HepG2 (cell line): ENCODE data around the gene DIAPH1. TPM values are rescaled to one million over a fixed set of nuclear protein-coding genes. Genes with fewer than 3 reads are reported as not detected.

ENCODE experiments used
- AKAP8 ChIP-seq: sonication (generic); formaldehyde crosslinking; IDR thresholded peaks from 2 replicates; pipeline ENCODE4 v1.5.1; 2020; ENCODE audit warnings: mild to moderate bottlenecking, missing genetic modification reagents
- ASH2L ChIP-seq: fragments of 300-600, 200-600 bp; sonication (generic); IDR thresholded peaks from 2 replicates; pipeline ENCODE4 v1.7.0; 2017; ENCODE audit warnings: low read depth, mild to moderate bottlenecking, moderate library complexity, mixed read lengths, low read length; ENCODE audit not compliant: insufficient read length
- ATF2 ChIP-seq: sonication (generic); formaldehyde crosslinking; IDR thresholded peaks from 2 replicates; pipeline ENCODE4 v1.4.0; 2020; ENCODE audit warnings: missing genetic modification reagents
- CBFB ChIP-seq: sonication (generic); formaldehyde crosslinking; IDR thresholded peaks from 2 replicates; pipeline ENCODE4 v1.4.0; 2020; ENCODE audit warnings: missing genetic modification reagents
- FOXM1 ChIP-seq: sonication (generic); formaldehyde crosslinking; IDR thresholded peaks from 2 replicates; pipeline ENCODE4 v1.5.0; 2020; ENCODE audit warnings: missing genetic modification reagents
- HNF1A ChIP-seq, 2 experiments: sonication (generic) in 1 of 2; formaldehyde crosslinking in 1 of 2; IDR thresholded peaks; 2 replicates each; pipeline versions ENCODE4 v1.4.0 to v1.6.1; 2016 to 2020; ENCODE audit warnings: borderline replicate concordance in 1 of 2, low read depth in 1 of 2, mild to moderate bottlenecking in 1 of 2, missing genetic modification reagents in 1 of 2
- MAFK ChIP-seq, 2 experiments: IDR thresholded peaks in 1 of 2; conservative IDR thresholded peaks in 1 of 2; 2 replicates each; pipeline ENCODE4 v1.6.1; 2011; ENCODE audit warnings: improper control_type of control experiment in 2 of 2, low read length in 2 of 2
- MTA1 ChIP-seq: sonication (generic); formaldehyde crosslinking; IDR thresholded peaks from 2 replicates; pipeline ENCODE4 v1.4.0; 2020; ENCODE audit warnings: missing genetic modification reagents, mild to moderate bottlenecking, borderline replicate concordance
- MXI1 ChIP-seq: IDR thresholded peaks from 3 replicates; pipeline ENCODE4 v1.6.1; 2012; ENCODE audit warnings: low read depth, low read length, inconsistent platforms, borderline replicate concordance
- ZFP36L2 ChIP-seq: sonication (generic); formaldehyde crosslinking; IDR thresholded peaks from 2 replicates; pipeline ENCODE4 v1.4.0; 2020; ENCODE audit warnings: missing genetic modification reagents
- ZFP91 ChIP-seq: sonication (generic); formaldehyde crosslinking; IDR thresholded peaks from 2 replicates; pipeline ENCODE4 v1.9.0; 2022; ENCODE audit warnings: missing genetic modification reagents, mild to moderate bottlenecking, borderline replicate concordance
- ZNF354B ChIP-seq: sonication (generic); formaldehyde crosslinking; IDR thresholded peaks from 2 replicates; pipeline ENCODE4 v1.8.0; 2022; ENCODE audit warnings: mild to moderate bottlenecking, missing genetic modification reagents
- ZNF383 ChIP-seq: sonication (generic); formaldehyde crosslinking; IDR thresholded peaks from 2 replicates; pipeline ENCODE4 v1.4.0; 2020; ENCODE audit warnings: missing genetic modification reagents, mild to moderate bottlenecking, borderline replicate concordance
- ZNF713 ChIP-seq: sonication (generic); formaldehyde crosslinking; IDR thresholded peaks from 2 replicates; pipeline ENCODE4 v1.4.0; 2020; ENCODE audit warnings: mild to moderate bottlenecking, missing genetic modification reagents
- ZSCAN20 ChIP-seq: sonication (generic); formaldehyde crosslinking; IDR thresholded peaks from 2 replicates; pipeline ENCODE4 v1.4.0; 2020; ENCODE audit warnings: missing genetic modification reagents, mild to moderate bottlenecking, borderline replicate concordance
- ZSCAN25 ChIP-seq: sonication (generic); formaldehyde crosslinking; IDR thresholded peaks from 2 replicates; pipeline ENCODE4 v1.8.0; 2022; ENCODE audit warnings: mild to moderate bottlenecking, missing genetic modification reagents
- ZZZ3 ChIP-seq: sonication (generic); formaldehyde crosslinking; IDR thresholded peaks from 2 replicates; pipeline ENCODE4 v1.4.0; 2020; ENCODE audit warnings: missing genetic modification reagents, mild to moderate bottlenecking, borderline replicate concordance
- polyA plus RNA-seq, 8 experiments: library from polyadenylated mRNA; depleted of rRNA in 3 of 8; stranded (reverse) in 7 of 8; unstranded in 1 of 8; fragments of >200 nt; fragmentation: Illumina TruSeq in 4 of 8; extraction: Trizol in 4 of 8; gene quantifications; 2 replicates each; pipeline versions ENCODE4 v1.2.1 to v1.2.3, GENCODE V29; 2011 to 2016; ENCODE audit warnings: low read depth in 4 of 8, missing spikeins in 1 of 8, mixed read lengths in 1 of 8; ENCODE audit not compliant: insufficient read depth in 1 of 8
- total RNA-seq, 5 experiments: library from RNA; depleted of rRNA; stranded (reverse); fragments of >200 nt; fragmentation: Illumina TruSeq; extraction: Trizol; gene quantifications; 2 replicates each; pipeline ENCODE4 v1.2.3, GENCODE V29; 2016; ENCODE audit warnings: low read depth in 1 of 5

Gene DIAPH1
- total and polyA plus RNA-seq, 2 of the 13 experiments (the other 11 are each of a cell fraction or from before 2014, with no cell fraction given): 25.1 to 33.9 TPM

GRCh38 chr5:141636413-141637122, 17.8 kb upstream of the DIAPH1 start, which contains the start of the genes HDAC3 and RELL2 (continued):
- TF ChIP-seq HNF1A (IDR thresholded peaks at IDR 0.05; ENCODE audit: low read depth) (no peak), HNF1A (CRISPR knock-in tag; IDR thresholded peaks at IDR 0.05; ENCODE audit: borderline replicate concordance) (no peak), ZFP91 (CRISPR knock-in tag) (no peak), ASH2L (peak; percentile 90), ZSCAN25 (CRISPR knock-in tag) (no peak), MAFK (conservative IDR thresholded peaks at IDR 0.05 in 1 of 2, IDR thresholded peaks at IDR 0.05 in 1 of 2; ENCODE audit: low read length in 2 of 2) (no peak), ZSCAN20 (CRISPR knock-in tag) (no peak), CBFB (CRISPR knock-in tag) (no peak), ZNF383 (CRISPR knock-in tag) (0 out of 2 replicates have a peak, but pooled peaks have one; percentile 77), MTA1 (CRISPR knock-in tag) (no peak), MXI1 (peak; percentile 60; the same call in 1 of the 3 replicates), ZZZ3 (CRISPR knock-in tag) (no peak), FOXM1 (no peak), ZNF713 (CRISPR knock-in tag) (no peak), ZFP36L2 (CRISPR knock-in tag) (no peak), ZNF354B (CRISPR knock-in tag) (0 out of 2 replicates have a peak, but pooled peaks have one; percentile 14), AKAP8 (CRISPR knock-in tag) (no peak), ATF2 (no peak)
